ENCODE data around the gene BBIP1.
"Not testable (repeated sequence)": the region's sequence is repeated elsewhere in the genome, so short reads cannot be mapped to it uniquely, and the experiment has no call there.

BBIP1 gene

DNA sequence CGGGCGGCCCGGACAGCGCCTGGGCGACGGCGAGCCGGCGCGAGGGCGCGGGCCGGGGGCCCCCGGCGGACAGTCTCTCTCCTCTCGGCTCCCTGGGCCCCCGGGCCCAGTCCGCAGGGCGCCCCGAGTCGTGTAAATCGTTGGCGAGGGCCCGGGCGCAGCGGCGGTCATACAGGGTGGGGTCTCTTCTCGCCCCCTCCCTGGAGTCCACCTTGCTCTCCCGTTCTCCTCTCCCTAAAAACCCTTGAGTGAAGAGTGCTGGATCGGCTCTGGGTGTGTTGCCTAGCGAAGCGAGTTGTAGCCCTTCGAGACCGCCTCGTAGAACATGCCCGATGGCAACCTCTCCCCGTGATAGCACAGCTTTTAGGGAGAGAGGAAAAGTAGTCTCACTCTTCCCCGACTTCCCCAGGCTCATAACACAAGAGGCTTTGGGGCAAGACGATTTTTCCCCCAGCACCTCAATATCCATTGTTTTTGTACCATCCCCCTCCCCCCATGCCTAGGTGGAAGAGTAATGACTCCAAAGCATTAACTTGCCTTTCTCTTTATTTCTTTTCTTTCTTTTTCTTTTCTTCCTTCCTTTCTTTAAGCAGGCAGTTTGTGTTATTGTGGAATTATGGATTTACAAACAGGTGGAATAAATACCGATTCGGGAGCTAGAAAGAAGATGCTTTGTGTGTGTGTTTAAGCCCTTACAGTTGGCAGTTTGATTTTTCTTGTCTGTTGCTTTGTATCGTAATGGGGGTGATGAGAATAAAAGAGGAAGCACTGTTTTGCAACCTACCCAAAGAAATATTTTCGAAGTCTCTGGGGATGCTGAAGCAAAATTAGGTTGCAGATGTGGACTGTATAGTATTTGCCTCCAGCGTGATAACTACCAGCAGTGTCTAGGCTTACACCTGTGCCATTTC is 1.2 kb upstream of the BBIP1 start:
- DNase-seq: peak; percentile 31

DNA sequence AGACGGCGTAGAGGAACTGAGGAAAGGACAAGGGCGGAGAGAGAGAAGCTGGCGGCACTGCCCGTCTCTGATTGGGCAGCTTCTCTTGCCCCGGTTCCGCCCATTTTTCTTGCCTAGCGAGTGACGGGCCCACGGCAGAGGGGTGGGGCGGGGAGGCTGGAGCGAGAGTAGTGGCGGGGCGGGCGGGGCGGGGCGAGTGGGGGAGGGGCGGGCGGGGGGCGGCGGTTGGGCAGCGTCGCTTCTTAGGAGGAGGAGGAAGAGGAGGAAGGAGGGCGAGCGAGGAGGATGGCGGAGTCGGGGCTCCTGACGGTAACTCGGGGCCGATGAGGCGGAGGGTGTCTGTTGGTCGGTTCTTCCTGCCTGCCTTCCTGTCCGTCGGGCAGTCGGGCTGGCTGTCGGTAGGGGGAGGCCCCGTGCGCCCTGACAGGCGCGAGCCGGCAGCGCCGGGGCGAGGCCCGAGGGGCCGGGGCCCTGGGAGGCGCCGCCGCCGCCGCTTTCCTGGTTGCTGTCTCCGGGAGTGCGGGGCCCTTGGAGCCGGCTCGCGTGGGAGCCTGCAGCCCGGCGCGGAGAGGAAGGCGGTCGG is 460 bp upstream of the BBIP1 start, which contains the start of gene SHOC2:
Gene SHOC2, plus strand, starts transcription at position 256 of the 583 bp plus-strand sequence. CDS start 44,755 bp downstream, outside the sequence.
- DNase-seq: peak; percentile 98

DNA sequence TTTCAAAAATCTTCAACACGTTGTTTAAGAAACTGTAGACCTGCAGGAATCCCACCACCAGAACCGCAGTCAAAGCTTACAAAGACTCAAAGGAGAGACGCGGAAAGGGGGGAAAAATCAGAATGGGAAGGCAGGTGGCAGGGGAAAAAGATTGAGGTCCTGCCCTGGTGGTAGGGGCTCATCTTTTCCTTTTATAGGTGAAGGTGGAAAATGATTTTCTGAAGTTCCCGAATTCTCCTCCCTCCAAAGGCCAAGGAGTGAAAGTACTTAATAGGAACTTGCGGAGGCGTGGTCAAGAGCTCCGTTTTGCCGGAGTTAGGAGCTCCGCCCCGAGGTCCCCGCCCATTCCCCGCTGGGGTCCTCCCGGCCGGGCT is 724 bp downstream of the BBIP1 start:
- peak; percentile 92 for DNase-seq

DNA sequence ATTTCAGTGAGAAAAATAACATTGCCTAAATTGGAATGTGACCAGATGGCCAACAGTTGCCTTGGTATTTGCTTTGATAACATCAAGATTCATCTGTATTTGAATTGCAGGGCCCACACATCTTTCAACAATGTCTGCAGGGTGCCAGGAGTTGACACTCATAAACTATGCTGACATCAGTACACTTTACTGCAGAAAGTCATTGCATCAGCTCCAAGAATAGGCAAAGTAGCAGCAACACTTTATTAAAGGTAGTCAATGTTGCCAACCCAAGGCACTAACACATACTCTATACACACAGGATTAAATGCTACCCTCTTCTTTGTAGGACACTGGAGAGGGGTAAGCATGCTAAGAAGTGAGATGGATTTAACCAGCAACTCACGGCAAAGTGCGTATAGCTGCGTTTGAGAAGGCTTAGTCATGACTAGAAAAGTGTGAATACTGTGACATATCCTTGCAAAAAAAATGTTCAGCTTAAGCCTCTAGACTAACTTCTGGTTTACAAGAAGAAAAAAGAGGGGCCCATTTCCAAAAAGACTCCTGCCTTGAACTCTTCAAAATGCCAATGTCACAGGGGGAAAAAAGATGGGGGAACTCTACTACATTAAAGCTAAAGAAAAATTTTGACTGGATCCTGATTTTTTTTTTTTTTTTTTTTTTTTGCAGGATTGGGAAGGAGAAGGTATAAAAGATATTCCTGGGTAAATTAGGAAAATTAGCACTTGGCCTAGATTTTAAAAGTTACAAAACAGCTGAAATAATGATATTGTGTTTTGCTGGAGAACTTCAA is 2.2 kb downstream of the BBIP1 start:
- no peak for DNase-seq

DNA sequence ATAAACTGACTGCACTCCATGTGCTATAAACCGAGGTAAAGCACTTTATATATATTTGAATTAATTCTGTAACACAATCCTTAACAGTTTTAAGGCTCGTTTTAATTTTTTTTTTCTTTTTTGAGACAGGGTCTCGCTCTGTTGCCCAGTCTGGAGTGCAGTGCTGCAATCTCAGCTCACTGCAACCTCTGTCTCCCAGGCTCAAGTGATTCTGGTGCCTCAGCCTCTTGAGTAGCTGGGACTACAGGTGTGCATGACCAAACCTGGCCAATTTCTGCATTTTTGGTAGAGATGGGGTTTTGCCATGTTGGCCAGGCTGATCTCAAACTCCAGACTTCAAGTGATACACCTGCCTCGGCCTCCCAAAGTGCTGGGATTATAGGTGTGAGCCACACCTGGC is 3.4 kb downstream of the BBIP1 start:
- DNase-seq: not testable (repeated sequence)

DNA sequence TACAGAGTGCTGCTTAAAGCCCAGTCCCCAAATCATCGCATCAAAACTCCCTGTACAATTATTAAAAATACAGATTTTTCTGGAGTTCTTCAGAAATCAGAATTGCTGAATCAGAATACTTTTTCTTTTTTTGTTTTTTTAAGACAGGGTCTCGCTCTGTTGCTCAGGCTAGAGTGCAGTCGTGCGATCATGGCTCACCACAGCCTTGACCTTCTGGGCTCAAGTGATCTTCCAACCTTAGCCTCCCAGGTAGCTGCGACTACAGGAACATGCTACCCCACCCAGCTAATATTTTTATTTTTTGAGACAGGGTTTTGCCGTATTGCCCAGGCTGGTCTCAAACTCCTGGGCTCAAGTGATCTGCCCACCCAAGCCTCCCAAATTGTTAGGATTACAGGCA is 3.9 kb downstream of the BBIP1 start:
- no peak for DNase-seq

DNA sequence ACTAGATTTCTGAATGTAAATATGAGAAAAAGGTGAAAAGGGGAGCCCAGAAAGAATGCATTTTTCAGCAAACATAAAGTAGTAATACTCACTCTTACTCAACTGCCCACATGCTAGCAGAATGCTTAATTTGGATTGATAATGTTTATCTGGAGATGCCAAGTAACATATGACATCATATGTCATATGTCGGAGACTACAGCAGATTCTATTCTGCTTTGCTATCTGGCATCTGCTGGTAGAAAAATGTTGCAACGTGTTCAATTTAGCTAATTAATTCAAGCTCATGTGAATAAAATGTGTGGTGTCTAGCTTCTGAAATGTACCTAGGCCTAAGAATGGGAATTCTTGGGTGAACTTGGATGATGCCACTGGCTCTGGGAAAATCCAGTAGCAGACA is 4.5 kb downstream of the BBIP1 start:
- DNase-seq: no peak

DNA sequence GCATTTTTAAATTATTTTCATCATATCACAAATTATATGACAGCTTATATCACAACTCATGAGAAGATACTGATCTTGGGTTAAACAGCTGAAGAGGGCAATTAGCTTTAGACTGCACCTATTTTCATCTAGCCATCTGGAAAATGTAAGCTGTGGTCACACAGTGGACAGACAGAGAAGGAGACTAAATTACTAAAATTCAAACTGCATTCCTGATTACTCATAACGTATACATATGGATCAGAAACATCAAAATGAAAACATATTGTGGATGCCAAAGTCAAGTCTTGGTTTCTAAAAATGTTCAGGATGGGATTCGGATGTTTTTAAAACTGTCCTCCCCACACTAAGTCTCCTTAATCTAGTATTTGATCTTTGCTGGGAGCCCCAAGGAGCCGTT is 6.6 kb downstream of the BBIP1 start:
- no peak for DNase-seq

DNA sequence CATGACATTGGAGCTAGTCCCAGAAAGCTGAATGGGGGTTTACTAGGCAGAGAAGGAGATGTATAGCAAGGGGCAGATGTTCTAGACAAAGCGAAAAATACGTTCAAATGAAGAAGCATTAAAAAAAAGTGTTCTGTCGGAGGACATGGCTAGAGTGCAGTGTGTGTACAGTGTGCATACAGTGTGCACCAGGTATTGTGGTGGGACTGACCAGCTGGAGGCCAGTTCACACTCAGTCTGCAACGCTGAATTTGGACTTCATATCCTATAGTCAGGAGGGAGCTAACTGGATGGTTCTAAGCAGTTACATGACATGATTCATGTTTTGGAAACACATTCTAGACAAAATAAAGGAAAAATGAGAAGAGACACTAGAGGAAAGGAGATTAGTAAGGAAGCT is 8.8 kb downstream of the BBIP1 start:
- no peak for DNase-seq

DNA sequence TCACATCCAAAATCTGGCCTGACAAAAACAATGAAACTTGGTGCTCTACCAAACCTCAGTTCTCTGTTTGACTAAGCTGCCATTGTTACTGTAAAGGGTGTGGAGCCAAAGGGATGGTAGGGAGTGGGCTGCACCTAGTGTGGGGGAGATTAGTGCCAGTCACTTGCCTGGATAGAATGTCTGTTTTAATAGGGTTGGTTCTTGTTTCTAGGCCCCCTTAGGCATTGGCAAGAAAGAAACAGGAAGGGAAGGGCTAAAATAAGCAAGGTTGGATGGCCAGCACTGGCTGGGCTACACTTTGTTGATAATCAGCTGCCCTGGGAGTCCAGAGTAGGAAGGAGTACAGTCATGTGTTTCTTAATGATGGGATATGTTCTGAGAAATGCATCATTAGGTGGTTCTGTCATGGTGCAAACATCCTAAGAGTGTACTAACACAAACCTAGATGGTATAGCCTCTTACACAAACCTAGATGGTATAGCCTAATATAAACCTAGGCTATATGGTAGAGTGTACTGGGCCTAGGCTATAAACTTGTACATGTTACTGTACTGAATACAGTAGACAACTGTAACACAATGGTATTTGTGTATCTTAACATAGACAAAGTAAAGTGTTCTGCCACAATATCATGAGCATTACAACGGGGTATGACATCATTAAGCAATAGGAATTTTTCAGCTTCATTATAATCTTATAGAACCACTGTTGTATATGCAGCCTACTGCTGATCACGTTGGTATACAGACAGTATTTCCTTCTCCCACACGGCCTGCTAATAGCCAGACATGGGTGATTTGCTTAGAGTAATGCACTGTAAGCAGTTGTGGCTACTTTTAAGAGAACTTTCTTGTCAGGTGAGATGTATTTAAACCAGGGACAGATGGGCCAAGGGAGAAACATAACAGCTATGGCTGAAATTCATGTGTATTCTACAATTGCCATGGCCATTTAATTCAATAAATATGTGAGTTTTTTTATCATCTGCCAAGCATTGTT is 15.4 kb downstream of the BBIP1 start:
- DNase-seq: no peak

DNA sequence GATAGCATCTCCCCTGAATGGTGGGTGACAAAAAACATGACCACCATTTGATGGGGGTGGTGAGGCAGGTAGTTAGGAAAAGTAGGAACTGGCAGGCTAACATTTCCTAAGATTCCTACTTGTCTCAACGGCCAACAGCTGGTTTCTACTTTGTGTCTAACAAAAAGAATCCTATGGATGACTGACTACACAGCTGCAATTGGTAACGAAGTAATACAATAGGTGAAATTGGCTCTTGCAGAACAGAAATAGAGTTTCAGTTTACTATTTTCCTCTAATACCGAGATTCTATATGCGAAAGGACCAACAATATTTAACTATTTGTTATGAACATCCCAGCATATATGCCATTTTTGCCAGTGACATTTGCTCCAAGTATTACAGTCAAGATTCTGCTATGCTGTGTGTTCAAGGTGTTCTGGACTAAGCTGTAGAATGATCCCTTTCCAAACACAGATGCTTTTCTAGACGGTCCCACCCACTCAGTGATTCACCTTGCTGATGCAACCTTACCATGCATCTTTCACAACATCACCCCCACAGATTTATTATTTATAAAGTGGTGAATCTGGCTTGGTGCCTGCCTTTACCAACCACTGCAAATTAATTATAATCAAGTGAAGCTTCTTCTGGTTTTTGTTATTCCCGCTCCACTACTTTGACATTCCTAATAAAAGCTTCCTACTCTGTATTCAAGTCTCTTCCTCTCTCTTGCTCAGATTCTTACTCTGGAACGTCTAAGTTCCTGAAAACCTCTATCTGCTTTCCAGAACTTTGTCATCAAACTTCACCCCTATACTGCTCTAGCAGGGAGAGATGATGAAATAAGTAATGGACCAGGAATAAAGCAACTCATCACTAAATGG is 16.8 kb downstream of the BBIP1 start:
- DNase-seq: no peak

DNA sequence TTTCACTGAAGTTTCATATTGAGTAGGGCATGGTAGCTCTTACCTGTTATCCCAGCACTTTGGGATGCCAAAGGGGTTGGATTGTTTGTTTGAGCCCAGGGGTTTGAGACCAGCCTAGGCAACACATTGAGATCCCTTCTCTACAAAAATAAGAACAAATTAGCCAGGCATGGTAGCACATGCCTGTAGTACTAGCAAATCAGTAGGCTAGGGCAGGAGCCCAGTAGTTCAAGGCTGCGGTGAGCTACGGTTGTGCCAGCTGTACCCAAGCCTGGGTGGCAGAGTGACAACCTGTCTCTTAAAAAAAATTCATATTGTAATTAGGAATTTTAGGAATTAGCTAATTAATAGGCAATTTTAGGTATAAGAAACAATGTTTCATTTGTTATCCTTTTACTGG is 18.0 kb downstream of the BBIP1 start:
- DNase-seq: no peak

DNA sequence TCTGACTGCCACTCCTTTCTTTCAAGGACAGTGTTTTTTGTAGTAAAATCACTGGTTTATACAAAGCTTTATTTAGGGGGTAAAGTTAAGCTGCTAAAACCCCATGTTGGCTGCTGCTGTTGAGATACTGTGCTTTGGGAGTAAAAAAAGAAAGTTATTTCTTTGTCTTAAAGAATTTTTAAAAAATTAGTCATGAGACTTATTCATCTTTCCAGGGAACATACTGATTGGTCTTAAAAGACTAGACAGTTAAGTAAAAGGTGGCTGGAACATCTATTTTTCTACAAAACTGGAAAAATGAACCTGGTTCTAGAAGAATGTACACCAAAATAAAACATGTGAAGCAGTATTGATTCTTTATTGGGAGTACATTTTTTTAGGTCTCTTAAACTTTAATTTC is 20.6 kb downstream of the BBIP1 start:
- DNase-seq: no peak

DNA sequence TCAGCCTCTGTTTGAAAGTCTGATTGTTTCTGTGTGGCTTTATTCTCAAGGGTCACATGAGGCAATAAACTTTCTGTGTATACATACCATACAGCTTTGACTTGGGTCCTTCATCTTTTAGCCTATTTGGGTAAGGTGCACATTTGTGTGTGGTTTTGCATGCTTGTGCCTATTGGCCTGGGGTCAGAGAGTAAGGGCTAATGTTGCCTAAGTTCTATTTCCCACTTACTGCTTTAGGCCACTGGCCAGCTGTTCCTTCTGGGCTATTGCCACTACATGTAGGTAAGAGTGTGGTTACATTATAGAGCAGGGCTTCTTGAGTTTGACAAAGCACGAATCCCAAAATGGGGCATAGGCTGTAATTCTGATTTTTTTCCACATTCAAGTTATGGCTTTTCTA is 21.8 kb downstream of the BBIP1 start:
- no peak for DNase-seq

DNA sequence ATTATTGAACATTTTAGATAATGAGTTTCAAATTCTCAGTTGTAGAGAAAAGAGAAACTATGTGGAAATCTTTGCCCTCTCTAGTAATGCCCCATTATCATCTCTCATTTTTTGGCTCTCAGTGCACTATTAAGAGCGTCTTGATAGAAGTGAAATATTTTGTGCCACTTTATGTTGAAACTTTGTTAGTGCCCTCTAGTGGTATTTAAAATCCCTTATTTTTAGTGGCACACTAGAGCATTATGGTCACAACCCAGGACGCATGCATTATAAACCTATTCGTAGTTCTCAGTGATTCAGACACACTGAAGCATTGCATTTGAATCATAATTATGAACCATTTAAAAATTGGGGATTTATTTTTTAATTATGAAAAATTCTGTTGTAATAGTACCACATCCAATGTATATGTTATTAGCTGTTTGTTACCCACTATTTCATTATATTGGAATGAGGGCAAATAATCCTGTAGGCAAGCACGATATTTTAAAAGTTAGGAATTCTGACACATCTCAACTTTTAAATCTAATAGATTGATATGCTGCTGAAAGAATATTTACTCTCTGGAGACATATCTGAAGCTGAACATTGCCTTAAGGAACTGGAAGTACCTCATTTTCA is 25.3 kb downstream of the BBIP1 start:
- no peak for DNase-seq

DNA sequence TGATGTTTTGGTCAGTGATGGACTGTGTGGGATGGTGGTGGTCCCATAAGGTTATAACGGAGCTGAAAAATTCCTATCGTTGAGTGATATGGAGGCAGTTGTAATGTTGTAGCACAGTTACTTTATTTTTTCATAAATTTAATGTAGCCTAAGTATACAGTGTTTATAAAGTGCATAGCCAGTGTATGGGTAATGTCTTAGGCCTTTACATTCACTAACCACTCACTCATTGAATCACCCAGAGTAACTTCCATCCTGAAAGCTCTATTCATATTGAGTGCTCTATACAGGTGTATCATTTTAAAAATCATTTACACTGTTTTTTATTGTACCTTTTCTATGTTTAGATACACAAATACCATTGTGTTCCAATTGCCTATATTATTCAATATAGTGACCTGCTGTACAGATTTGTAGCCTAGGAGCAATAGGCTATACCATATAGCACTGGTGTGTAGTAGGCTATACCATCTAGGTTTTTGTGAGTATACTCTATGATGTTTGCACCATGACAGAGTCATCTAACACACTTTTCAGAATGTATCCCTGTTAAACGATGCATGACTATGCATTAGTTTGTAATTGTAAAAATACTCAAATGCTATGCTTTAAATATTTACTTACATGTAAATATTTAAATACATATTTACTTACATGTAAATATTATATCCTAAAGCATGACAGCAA is 26.2 kb downstream of the BBIP1 start:
- DNase-seq: no peak

DNA sequence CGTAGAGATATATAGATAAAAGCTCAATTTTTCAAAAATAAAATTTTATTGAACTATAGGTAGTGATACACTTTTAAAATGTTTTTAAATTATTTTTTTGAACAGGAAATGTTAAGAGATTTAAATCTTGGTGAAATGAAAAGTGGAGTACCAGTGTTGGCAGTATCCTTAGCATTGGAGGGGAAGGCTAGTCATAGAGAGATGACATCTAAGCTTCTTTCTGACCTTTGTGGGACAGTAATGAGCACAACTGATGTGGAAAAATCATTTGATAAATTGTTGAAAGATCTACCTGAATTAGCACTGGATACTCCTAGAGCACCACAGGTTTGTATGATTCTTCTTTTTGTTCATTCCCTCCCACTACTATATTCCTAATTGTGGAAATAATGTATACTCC is 31.4 kb downstream of the BBIP1 start:
- no peak for DNase-seq

DNA sequence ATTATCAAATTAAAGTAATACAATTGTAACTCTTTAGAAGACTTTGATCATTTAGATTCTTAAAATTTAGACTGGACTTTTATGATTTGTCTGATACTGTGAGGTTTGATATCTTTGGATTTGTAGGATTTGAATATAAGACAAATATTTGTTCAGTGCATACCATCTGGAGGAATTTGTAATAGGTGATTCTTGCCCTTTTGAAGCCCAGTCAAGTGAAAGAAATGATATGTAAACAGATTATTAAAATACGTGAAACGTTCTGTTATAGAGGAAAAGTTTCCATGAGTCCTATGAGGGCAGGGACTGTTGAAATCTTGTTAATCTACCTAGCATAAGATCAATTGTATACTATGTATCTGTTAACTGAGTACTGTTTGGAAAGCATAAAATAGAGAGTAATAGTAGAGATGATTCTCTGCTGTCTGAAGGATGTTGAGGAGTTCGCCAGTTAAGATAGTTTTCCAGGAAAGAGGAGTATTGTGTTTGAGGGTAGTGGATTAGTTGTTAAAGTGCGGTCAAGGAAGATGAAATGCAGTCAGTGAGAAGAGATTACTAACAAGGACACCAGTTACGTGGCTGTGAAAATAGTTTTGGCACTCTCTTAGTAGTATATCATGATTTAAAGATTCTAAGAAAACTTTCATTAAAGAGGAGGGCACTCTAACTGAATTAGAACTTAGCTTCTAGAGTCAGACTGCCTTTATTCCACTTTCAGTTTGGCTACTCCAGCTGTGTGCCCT is 32.9 kb downstream of the BBIP1 start:
- DNase-seq: no peak

DNA sequence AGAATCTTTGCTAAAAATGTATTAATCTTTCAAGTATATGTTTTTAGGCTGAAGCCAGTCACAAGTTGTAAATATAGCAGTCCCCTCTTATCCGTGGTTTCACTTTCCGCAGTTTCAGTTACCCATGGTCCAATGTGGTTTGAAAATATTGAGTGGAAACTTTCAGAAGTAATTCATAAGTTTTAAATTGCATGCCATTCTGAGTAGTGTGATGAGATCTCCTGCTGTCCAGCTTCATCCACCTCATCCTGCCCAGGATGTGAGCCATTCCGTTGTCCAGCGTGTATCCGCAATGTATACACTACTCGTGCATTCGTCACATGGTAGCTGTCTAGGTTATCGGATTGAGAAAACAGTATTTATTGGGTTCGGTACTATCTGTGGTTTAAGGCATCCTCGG is 35.1 kb downstream of the BBIP1 start:
- DNase-seq: no peak

DNA sequence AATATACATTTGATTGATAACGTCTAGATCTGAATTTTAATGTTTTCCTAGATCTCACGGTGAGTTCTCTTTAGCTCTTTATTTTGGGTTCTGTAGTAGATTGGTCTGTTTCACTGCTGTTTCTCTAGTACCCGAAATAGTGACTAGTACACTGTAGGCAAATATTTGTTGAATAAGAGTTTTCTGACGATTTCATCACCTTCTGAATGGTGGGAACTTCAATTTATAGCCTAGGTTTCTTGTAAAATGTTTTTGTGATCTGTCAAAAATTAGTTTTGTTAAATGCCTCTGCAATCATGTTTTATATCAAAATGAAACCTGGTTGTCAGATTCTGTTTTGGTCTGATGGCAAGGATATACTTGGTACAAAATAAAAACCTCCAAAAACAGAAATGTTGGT is 37.1 kb downstream of the BBIP1 start:
- no peak for DNase-seq
